Smooth muscle cell (in vitro differentiated cells): ENCODE results near the gene USP25. TPM values are rescaled to one million over a fixed set of nuclear protein-coding genes. Genes with fewer than 3 reads are reported as not detected.

Experiments
- DNase-seq: peaks from one replicate; lab custom pipeline; 2025; ENCODE audit not compliant: unreplicated experiment; lab: John Stamatoyannopoulos, UW
- H2AFZ ChIP-seq: fragments of 200-600 bp; sonication (generic); 2 replicates; pipeline ENCODE4 v1.6.0; 2016; ENCODE audit warnings: antibody characterized with exemption, low read depth, mild to moderate bottlenecking
- H3F3A ChIP-seq: fragments of 200-600 bp; sonication (generic); 2 replicates; pipeline ENCODE4 v1.6.0; 2017; ENCODE audit warnings: antibody characterized with exemption, low read depth
- H3K27ac ChIP-seq: fragments of 200-600 bp; sonication (generic); 2 replicates; pipeline ENCODE4 v1.5.1; 2016; ENCODE audit warnings: low read depth, mild to moderate bottlenecking
- H3K27me3 ChIP-seq: fragments of 200-600 bp; sonication (generic); 2 replicates; pipeline ENCODE4 v1.6.1; 2016; ENCODE audit warnings: low read depth, mild to moderate bottlenecking
- H3K36me3 ChIP-seq: fragments of 200-600 bp; sonication (generic); 2 replicates; pipeline ENCODE4 v1.5.1; 2016; ENCODE audit warnings: low read depth
- H3K4me1 ChIP-seq: fragments of 200-600 bp; sonication (generic); 2 replicates; pipeline ENCODE4 v1.5.1; 2016; ENCODE audit warnings: low read depth
- H3K4me2 ChIP-seq: fragments of 200-600 bp; sonication (generic); 2 replicates; pipeline ENCODE4 v1.6.0; 2016; ENCODE audit warnings: mild to moderate bottlenecking
- H3K4me3 ChIP-seq: fragments of 200-600 bp; sonication (generic); 2 replicates; pipeline ENCODE4 v1.5.1; 2016; ENCODE audit warnings: mild to moderate bottlenecking
- H3K79me2 ChIP-seq: fragments of 200-600 bp; sonication (generic); 2 replicates; pipeline ENCODE4 v1.6.0; 2016; ENCODE audit warnings: low read depth, mild to moderate bottlenecking
- H3K9ac ChIP-seq: fragments of 200-600 bp; sonication (generic); 2 replicates; pipeline ENCODE4 v1.6.0; 2016; ENCODE audit warnings: low read depth
- H3K9me3 ChIP-seq: fragments of 200-600 bp; sonication (generic); replicated peaks from 2 replicates; pipeline ENCODE4 v1.5.1; 2016; ENCODE audit warnings: low read depth
- H4K20me1 ChIP-seq: fragments of 200-600 bp; sonication (generic); 2 replicates; pipeline ENCODE4 v1.6.0; 2016; ENCODE audit warnings: low read depth
- WGBS: methylation state at CpG from one replicate; pipeline ENCODE4 v1.1.7; 2016; ENCODE audit warnings: low lambda C conversion rate; 5-methylcytosine and 5-hydroxymethylcytosine counted together
- polyA plus RNA-seq: library from polyadenylated mRNA; unstranded; fragments of >200 nt; fragmentation: Nextera tagmentation; extraction: Ambion mirVana; gene quantifications from 2 replicates; pipeline ENCODE4 v1.2.1, GENCODE V29; 2016
- total RNA-seq: library from RNA; depleted of rRNA; stranded (reverse); fragments of >200 nt; gene quantifications from 2 replicates; pipeline ENCODE4 v1.2.3, GENCODE V29; 2014
- TF ChIP-seq, protein P1 (sequence below): fragments of 200-600 bp; sonication (generic); IDR thresholded peaks from 2 replicates; pipeline ENCODE4 v1.5.1; 2017; ENCODE audit warnings: borderline replicate concordance, mild to moderate bottlenecking, antibody characterized with exemption; ENCODE audit not compliant: insufficient read depth, poor library complexity, severe bottlenecking

Gene USP25
- total and polyA plus RNA-seq, 2 experiments from 2014 or later = 12.0 to 30.7 TPM

GRCh38 chr21:15751037-15751436, 21.3 kb downstream of the USP25 start:
- 84% methylated on average over 1 of the region's 1 CpG for WGBS
- Histone ChIP-seq H3K27me3 (no peaks in the 10 kb centered on the region), H3K4me3 (no peak overlapping the region), H4K20me1 (peaks cover 74% of the 10 kb centered on the region), H3K79me2 (peaks cover 90% of the 10 kb centered on the region), H3K4me2 (no peak overlapping the region), H3K9me3 (no peaks in the 10 kb centered on the region), H3K36me3 (no peaks in the 10 kb centered on the region), H3K9ac (no peak overlapping the region), H3F3A (no peaks in the 10 kb centered on the region), H3K27ac (no peak overlapping the region), H2AFZ (no peak overlapping the region), H3K4me1 (peaks cover 16% of the 10 kb centered on the region)
- DNase-seq = no peak
- TF ChIP-seq, protein P1, sequence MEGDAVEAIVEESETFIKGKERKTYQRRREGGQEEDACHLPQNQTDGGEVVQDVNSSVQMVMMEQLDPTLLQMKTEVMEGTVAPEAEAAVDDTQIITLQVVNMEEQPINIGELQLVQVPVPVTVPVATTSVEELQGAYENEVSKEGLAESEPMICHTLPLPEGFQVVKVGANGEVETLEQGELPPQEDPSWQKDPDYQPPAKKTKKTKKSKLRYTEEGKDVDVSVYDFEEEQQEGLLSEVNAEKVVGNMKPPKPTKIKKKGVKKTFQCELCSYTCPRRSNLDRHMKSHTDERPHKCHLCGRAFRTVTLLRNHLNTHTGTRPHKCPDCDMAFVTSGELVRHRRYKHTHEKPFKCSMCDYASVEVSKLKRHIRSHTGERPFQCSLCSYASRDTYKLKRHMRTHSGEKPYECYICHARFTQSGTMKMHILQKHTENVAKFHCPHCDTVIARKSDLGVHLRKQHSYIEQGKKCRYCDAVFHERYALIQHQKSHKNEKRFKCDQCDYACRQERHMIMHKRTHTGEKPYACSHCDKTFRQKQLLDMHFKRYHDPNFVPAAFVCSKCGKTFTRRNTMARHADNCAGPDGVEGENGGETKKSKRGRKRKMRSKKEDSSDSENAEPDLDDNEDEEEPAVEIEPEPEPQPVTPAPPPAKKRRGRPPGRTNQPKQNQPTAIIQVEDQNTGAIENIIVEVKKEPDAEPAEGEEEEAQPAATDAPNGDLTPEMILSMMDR = no peak

- H2AFZ ChIP-seq = no peak overlapping the region
- H4K20me1 ChIP-seq = peaks cover 71% of the 10 kb centered on the region
- no peak overlapping the region for H3K4me2 ChIP-seq
- H3K27ac ChIP-seq = no peak overlapping the region
- no peaks in the 10 kb centered on the region for H3K9me3 ChIP-seq
- H3K36me3 ChIP-seq = no peaks in the 10 kb centered on the region
- peaks cover 90% of the 10 kb centered on the region for H3K79me2 ChIP-seq
- H3K9ac ChIP-seq = no peak overlapping the region
- no peaks in the 10 kb centered on the region for H3F3A ChIP-seq
- peaks cover 16% of the 10 kb centered on the region for H3K4me1 ChIP-seq
- H3K27me3 ChIP-seq = no peaks in the 10 kb centered on the region
- no peak for DNase-seq
- TF ChIP-seq, protein P1 = no peak
- H3K4me3 ChIP-seq = no peak overlapping the region
These were observed 21.8 kb downstream of the USP25 start for GRCh38 chr21:15751546-15751945.

GRCh38 chr21:15752763-15753407, 23.1 kb downstream of the USP25 start:
- H3K4me1 ChIP-seq = peaks cover 16% of the 10 kb centered on the region
- 60% methylated on average over 3 of the region's 3 CpGs for WGBS
- no peaks in the 10 kb centered on the region for H3K36me3 ChIP-seq
- no peak overlapping the region for H3K4me2 ChIP-seq
- TF ChIP-seq, protein P1 = no peak
- no peaks in the 10 kb centered on the region for H3K9me3 ChIP-seq
- H3K79me2 ChIP-seq = peaks cover 90% of the 10 kb centered on the region
- no peak overlapping the region for H3K27ac ChIP-seq
- H3K4me3 ChIP-seq = no peak overlapping the region
- H2AFZ ChIP-seq = no peak overlapping the region
- peaks cover 61% of the 10 kb centered on the region for H4K20me1 ChIP-seq
- no peak for DNase-seq
- H3K9ac ChIP-seq = no peak overlapping the region
- no peaks in the 10 kb centered on the region for H3F3A ChIP-seq
- no peaks in the 10 kb centered on the region for H3K27me3 ChIP-seq

DNA sequence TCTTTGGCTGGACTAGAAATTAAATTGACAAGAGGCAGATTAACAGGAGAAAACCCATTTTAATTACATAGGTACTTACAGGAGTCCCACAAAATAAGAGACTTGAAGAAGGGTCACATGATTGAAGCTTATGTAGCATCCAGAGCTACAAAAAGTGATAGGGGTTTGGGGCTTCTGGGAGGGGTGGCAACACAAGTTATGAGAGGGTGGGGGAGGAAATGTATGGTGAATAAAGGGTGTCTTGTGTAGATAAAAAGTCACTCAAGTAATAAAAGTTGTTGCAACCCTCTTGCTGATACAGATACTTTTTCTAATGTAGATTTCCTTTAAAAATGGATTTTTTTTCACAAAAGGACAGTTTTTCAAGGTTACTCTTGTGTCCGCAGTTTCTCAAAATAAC, 24.0 kb downstream of the USP25 start:
- 96% methylated on average over 1 of the region's 1 CpG for whole genome bisulfite sequencing
- no peaks in the 10 kb centered on the region for H3F3A ChIP-seq

More for the DNA sequence above, 24.0 kb downstream of the USP25 start:
- H3K36me3 ChIP-seq = no peaks in the 10 kb centered on the region
- no peak overlapping the region for H3K9ac ChIP-seq
- no peak overlapping the region for H3K27ac ChIP-seq
- no peak overlapping the region for H3K4me2 ChIP-seq
- DNase-seq = no peak
- peaks cover 90% of the 10 kb centered on the region for H3K79me2 ChIP-seq
- peaks cover 52% of the 10 kb centered on the region for H4K20me1 ChIP-seq
- H3K4me1 ChIP-seq = peaks cover 16% of the 10 kb centered on the region
- H2AFZ ChIP-seq = no peak overlapping the region
- H3K4me3 ChIP-seq = no peak overlapping the region
- TF ChIP-seq, protein P1 = no peak
- no peaks in the 10 kb centered on the region for H3K27me3 ChIP-seq
- no peaks in the 10 kb centered on the region for H3K9me3 ChIP-seq
